Loucy (cell line): ENCODE data around the gene RCAN1.

Experiments used
- H2AFZ ChIP-seq: fragments of 200-600 bp; sonication (generic); 2 replicates; pipeline ENCODE4 v1.6.0; 2016; ENCODE audit warnings: antibody characterized with exemption, mild to moderate bottlenecking, low read length, moderate library complexity
- H3F3A ChIP-seq: fragments of 200-600 bp; 2 replicates; pipeline ENCODE4 v1.6.0; 2016; ENCODE audit warnings: antibody characterized with exemption, low read depth, mild to moderate bottlenecking
- H3K27me3 ChIP-seq: fragments of 200-600 bp; sonication (generic); 2 replicates; pipeline ENCODE4 v1.6.1; 2014; ENCODE audit warnings: low read length, mild to moderate bottlenecking; ENCODE audit not compliant: insufficient read depth, poor library complexity, severe bottlenecking
- H3K36me3 ChIP-seq: fragments of 200-600 bp; sonication (generic); 2 replicates; pipeline ENCODE4 v1.6.1; 2016; ENCODE audit warnings: low read length; ENCODE audit not compliant: insufficient read depth
- H3K4me1 ChIP-seq: fragments of 200-600 bp; sonication (generic); 2 replicates; pipeline ENCODE4 v1.5.1; 2014; ENCODE audit warnings: low read length, mild to moderate bottlenecking; ENCODE audit not compliant: insufficient read depth, poor library complexity, severe bottlenecking
- H3K4me2 ChIP-seq: fragments of 200-600 bp; sonication (generic); 2 replicates; pipeline ENCODE4 v1.6.0; 2014; ENCODE audit warnings: antibody characterized with exemption, low read length, low read depth, mild to moderate bottlenecking; ENCODE audit not compliant: poor library complexity, severe bottlenecking
- H3K4me3 ChIP-seq: fragments of 200-600 bp; sonication (generic); 2 replicates; pipeline ENCODE4 v1.5.1; 2014; ENCODE audit warnings: low read length, mild to moderate bottlenecking, mixed read lengths; ENCODE audit not compliant: poor library complexity, severe bottlenecking
- H3K79me2 ChIP-seq: fragments of 200-600 bp; sonication (generic); 2 replicates; pipeline ENCODE4 v1.6.1; 2014; ENCODE audit warnings: low read length; ENCODE audit not compliant: insufficient read depth
- H3K9ac ChIP-seq: fragments of 200-600 bp; sonication (generic); 2 replicates; pipeline ENCODE4 v1.6.0; 2014; ENCODE audit warnings: mild to moderate bottlenecking, low read depth, low read length, moderate library complexity; ENCODE audit not compliant: poor library complexity, severe bottlenecking
- H3K9me2 ChIP-seq: fragments of 200-600 bp; sonication (generic); replicated peaks from 2 replicates; pipeline ENCODE4 v1.6.1; 2016; ENCODE audit warnings: low read depth, low read length, mixed read lengths
- H3K9me3 ChIP-seq: fragments of 200-600 bp; sonication (generic); 2 replicates; pipeline ENCODE4 v1.6.1; 2014; ENCODE audit warnings: mild to moderate bottlenecking, antibody characterized with exemption, low read length, low read depth; ENCODE audit not compliant: insufficient read depth
- H4K20me1 ChIP-seq: fragments of 200-600 bp; sonication (generic); 2 replicates; pipeline ENCODE4 v1.6.0; 2014; ENCODE audit warnings: antibody characterized with exemption, low read length, mild to moderate bottlenecking; ENCODE audit not compliant: insufficient read depth, poor library complexity, severe bottlenecking
- EZH2phosphoT487 ChIP-seq: fragments of 200-600 bp; IDR thresholded peaks from 2 replicates; pipeline ENCODE4 v1.6.1; 2018; ENCODE audit warnings: antibody characterized with exemption, mild to moderate bottlenecking, moderate library complexity, borderline replicate concordance
- TF ChIP-seq, protein P1 (sequence below): fragments of 200-600 bp; sonication (generic); conservative IDR thresholded peaks from 2 replicates; pipeline ENCODE4 v1.5.1; 2014; ENCODE audit warnings: mild to moderate bottlenecking, antibody characterized with exemption, low read length

RCAN1 gene

DNA sequence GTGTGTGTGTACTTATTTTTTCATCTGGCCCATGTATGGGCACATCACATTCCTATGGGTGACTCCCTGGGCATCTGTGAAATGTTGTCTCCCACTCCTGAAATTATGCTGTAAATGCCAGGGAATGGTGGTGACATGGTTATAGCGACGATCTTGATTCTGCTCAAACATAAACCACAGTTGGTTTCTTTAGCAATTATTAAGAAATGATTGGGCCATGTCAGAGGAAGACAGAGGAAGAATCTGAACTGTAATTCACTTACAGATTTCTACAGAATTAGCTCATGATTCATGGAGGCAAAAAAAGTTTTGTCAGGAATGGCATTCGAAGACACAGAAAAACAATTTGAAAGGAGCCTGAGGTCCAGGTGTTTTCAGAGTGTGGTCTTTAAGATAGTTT is 77.1 kb downstream of the RCAN1 start:
- Histone ChIP-seq H3K4me1 (no peaks in the 10 kb centered on the region), H4K20me1 (no peaks in the 10 kb centered on the region), H2AFZ (no peak overlapping the region), H3F3A (no peaks in the 10 kb centered on the region), H3K27me3 (no peaks in the 10 kb centered on the region), H3K9me3 (no peaks in the 10 kb centered on the region), H3K79me2 (no peaks in the 10 kb centered on the region), H3K4me3 (no peak overlapping the region), H3K36me3 (no peaks in the 10 kb centered on the region), H3K4me2 (no peak overlapping the region), H3K9ac (no peak overlapping the region), H3K9me2 (no peaks in the 10 kb centered on the region)
- TF ChIP-seq, protein P1, sequence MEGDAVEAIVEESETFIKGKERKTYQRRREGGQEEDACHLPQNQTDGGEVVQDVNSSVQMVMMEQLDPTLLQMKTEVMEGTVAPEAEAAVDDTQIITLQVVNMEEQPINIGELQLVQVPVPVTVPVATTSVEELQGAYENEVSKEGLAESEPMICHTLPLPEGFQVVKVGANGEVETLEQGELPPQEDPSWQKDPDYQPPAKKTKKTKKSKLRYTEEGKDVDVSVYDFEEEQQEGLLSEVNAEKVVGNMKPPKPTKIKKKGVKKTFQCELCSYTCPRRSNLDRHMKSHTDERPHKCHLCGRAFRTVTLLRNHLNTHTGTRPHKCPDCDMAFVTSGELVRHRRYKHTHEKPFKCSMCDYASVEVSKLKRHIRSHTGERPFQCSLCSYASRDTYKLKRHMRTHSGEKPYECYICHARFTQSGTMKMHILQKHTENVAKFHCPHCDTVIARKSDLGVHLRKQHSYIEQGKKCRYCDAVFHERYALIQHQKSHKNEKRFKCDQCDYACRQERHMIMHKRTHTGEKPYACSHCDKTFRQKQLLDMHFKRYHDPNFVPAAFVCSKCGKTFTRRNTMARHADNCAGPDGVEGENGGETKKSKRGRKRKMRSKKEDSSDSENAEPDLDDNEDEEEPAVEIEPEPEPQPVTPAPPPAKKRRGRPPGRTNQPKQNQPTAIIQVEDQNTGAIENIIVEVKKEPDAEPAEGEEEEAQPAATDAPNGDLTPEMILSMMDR = no peak
- no peak for TF ChIP-seq EZH2phosphoT487

DNA sequence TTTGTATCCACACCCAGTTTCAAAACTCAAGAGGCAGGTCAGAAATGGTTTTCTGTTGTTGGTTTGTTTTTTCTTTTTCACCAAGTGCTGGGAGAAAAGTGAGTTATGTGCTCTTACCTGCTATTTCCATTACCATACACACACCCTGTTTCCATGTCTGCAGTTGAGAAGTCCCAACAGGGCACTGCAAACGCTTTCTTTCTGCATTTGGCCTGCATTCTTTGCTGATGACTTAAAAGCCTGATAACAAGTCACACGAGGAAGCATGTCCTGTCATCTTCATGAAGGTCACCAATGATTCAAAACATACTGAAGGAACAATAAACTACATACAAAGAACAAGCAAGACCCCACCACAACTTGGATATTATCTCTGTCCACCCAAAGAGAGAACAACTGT is 78.1 kb downstream of the RCAN1 start:
- no peaks in the 10 kb centered on the region for H3K9me3 ChIP-seq
- no peaks in the 10 kb centered on the region for H3K27me3 ChIP-seq
- no peaks in the 10 kb centered on the region for H3F3A ChIP-seq
- H2AFZ ChIP-seq = no peak overlapping the region
- no peak overlapping the region for H3K9ac ChIP-seq
- no peak overlapping the region for H3K4me2 ChIP-seq
- no peaks in the 10 kb centered on the region for H3K9me2 ChIP-seq
- TF ChIP-seq, protein P1 = no peak
- no peaks in the 10 kb centered on the region for H3K36me3 ChIP-seq
- H4K20me1 ChIP-seq = no peaks in the 10 kb centered on the region
- H3K79me2 ChIP-seq = no peaks in the 10 kb centered on the region
- H3K4me3 ChIP-seq = no peak overlapping the region
- H3K4me1 ChIP-seq = no peaks in the 10 kb centered on the region

DNA sequence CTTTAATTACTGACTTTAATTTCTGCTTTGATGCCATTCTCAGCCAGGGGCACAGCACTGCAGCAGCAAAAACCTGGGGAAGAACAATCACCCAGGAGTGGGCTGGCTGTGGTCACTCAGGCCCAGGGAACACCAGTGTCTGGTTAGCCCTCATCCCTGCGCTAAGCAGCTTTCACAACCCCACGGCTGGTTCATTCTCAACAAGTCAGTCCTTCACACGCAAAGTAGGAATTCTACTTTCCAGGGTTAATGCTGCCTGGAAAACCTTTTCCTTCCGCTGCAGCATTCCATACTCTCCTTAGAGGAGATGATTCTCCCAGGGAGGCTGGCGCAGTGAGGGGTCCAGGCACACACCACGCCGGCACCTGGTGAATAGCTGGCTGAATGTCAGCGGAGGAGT is 78.6 kb downstream of the RCAN1 start:
- TF ChIP-seq, protein P1 = no peak
- no peak for TF ChIP-seq EZH2phosphoT487

More for the DNA sequence above, 78.6 kb downstream of the RCAN1 start:
- Histone ChIP-seq H3K9me3 (no peaks in the 10 kb centered on the region), H3F3A (no peaks in the 10 kb centered on the region), H3K36me3 (no peaks in the 10 kb centered on the region), H3K4me3 (no peak overlapping the region), H3K27me3 (no peaks in the 10 kb centered on the region), H2AFZ (no peak overlapping the region), H3K79me2 (no peaks in the 10 kb centered on the region), H3K9me2 (no peaks in the 10 kb centered on the region), H4K20me1 (no peaks in the 10 kb centered on the region), H3K9ac (no peak overlapping the region), H3K4me1 (no peaks in the 10 kb centered on the region), H3K4me2 (no peak overlapping the region)
